Body of pancreas (tissue), 4 donors: Measurements from ENCODE around the gene OR2A7.
"Not testable (repeated sequence)": the region's sequence is repeated elsewhere in the genome, so short reads cannot be mapped to it uniquely, and the experiment has no call there.

ENCODE experiments used
- CTCF ChIP-seq, 7 experiments: fragments of 450-650 bp in 4 of 7; fragments of 200-600 bp in 3 of 7; sonication (generic) in 3 of 7; IDR thresholded peaks; one replicate each; pipeline ENCODE4 v1.5.1; 2016 to 2019; ENCODE audit warnings: antibody characterized with exemption in 7 of 7
- POLR2A ChIP-seq, 3 donors: fragments of 450-650 bp; IDR thresholded peaks; one replicate each; pipeline ENCODE4 v1.6.1; 2016; ENCODE audit warnings: antibody characterized with exemption in 3 of 3, mild to moderate bottlenecking in 2 of 3

- TF ChIP-seq POLR2A, CTCF (IDR thresholded peaks at IDR 0.05): not testable (repeated sequence)
These were observed 28.0 kb upstream of the OR2A7 start for GRCh38 chr7:144292384-144293161.
